Measurements from ENCODE around the gene ALG12.

DNA sequence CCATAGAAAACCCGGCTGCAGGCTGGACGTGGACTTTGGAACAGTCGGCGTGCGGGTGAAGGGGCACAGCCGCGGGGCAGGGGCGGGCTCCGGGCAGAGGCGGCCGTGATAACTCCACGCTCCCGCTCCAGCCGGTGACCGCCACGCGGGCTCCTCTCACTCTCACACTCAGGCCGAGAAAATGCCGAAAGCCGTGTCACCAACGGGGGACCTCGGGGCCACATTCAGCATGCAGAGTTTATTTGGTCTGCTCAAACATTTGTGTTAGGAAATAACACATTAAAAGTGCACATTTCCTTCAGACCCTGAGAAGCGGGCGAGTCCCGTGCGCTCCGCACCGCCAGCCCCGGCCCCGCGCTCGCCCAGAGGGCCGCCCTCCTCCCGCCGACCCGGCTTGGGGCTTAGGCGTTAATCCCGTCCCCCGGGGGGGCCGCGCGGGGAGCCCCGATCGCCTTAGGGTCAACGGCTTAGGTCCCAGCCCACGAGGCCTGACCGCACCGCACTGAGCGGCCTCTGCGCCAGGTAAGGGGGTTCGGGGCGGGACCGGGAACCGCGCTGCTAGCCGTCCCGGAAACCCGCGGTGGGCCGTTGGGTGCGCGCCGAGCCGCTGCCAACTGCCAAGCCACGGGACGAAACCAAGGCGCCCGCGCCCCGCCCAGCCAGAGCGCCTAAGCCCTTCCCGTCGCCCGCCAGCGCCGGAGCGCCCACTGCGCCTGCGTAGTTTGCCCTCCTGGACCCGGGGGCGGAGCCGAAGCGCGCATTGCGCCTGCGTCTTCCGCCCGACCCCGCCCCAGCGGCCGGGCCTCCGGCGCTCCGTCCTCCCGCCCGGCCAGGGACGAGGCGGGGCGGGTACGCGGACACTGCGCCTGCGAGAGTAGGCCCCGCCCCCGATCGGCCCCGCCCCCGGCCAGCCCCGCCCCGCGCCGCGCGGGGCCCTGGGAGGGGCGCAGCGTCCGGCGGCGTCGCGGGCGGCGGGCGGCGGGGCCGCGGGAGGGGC lies 65.0 kb downstream of the ALG12 start, which contains the start of gene ZBED4:
- TF ChIP-seq EZH2phosphoT487 (IDR thresholded peaks at IDR 0.05; ENCODE audit: insufficient read depth, low read depth) (no peak), EZH2 (IDR thresholded peaks at IDR 0.05; ENCODE audit: insufficient read depth, poor library complexity, severe bottlenecking) (no peak)

All from GM23248 (cell line).